NCI-H2196 (cell line): ENCODE measurements around the gene NRF1.

Experiments
- DNase-seq: peaks from one replicate; lab custom pipeline; 2025; ENCODE audit not compliant: unreplicated experiment; lab: John Stamatoyannopoulos, UW

The NRF1 gene

DNA sequence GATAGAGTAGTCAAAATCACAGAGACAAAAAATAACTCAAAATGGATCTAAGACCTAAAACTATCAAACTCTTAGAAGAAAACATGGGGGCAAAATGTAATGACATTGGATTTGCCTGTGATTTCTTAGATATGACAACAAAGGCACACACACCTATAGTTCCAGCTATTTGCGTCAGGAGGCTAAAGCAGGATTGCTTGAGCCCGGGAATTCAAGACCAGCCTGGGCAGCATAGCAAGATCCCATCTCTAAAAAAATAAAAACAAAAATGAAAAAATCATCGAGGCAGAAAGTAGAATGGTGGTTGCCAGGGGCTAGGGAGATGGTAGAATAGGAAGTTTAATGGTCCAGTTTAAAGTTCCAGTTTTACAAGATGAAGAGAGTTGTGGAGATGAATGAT, 113.3 kb downstream of the NRF1 start:
- no peak for DNase-seq

GRCh38 chr7:129728875-129729467, 117.5 kb downstream of the NRF1 start:
- no peak for DNase-seq

GRCh38 chr7:129729511-129729910, 118.0 kb downstream of the NRF1 start:
- DNase-seq = no peak

GRCh38 chr7:129730159-129730558, 118.6 kb downstream of the NRF1 start:
- no peak for DNase-seq

GRCh38 chr7:129734400-129734799, 122.9 kb downstream of the NRF1 start:
- DNase-seq = peak; percentile 4

GRCh38 chr7:129739427-129739826, 127.9 kb downstream of the NRF1 start:
- DNase-seq = peak; percentile 8

DNA sequence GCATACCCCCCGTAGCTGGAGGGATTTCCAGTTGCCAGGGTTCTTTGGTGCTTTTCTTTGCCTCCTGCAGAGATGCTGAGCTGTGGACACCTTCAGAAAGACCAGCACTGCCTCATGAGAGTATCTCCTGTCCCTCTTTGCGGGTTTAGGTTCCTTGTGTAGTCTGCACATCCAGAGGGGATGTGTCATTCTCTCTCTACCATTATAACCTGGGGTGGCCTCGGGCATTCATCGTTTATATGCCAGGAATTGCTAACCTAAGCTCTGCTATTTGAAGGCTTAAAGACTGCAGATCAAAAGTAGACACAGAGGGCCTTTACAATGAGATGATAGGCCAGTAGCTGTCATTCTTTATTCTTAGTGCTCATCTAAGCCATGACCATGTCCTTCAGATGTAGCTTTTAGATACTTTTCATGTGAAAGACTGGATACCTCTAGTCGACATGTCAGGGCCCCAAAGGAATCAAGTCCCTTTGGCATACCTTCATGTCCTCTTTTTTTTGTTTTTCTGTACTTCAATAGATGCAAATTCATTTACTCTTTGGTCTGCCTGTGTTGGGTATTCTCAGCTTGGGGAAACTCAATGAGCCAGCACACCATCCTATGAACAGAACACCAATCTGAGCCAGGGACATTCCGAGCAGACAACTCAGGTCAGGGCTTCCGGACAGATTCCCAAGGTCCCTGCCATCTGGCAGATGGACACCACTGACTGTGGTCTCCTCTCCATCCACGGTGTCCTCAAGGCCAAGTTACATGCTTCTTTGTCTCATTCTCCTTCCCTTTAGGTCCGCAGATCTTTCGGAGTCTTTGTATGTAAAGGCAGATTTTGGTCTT, 129.3 kb downstream of the NRF1 start:
- DNase-seq = no peak

GRCh38 chr7:129741743-129742213, 130.3 kb downstream of the NRF1 start:
- DNase-seq = peak; percentile 94

DNA sequence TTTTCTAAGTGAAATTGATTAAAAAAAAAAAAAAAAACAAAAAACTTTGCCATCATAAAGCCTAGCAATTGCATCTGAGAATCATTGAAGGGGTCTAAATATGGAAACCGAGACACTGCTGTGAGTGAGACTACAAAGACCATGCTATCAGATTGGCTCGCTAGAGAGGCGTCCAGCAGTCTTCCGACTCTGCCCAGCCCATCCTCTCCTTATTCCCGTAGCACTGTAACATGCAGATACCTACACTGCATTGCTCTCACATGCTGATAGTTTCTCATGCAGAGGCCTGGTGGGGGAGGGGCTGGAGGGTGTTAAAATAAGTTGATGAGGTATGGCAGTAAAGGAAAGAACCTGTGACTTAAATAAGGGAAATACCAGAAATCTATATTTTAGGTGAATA, 130.7 kb downstream of the NRF1 start:
- peak; percentile 12 for DNase-seq

- DNase-seq = no peak
Observed at GRCh38 chr7:129746857-129747529, 135.5 kb downstream of the NRF1 start.

DNA sequence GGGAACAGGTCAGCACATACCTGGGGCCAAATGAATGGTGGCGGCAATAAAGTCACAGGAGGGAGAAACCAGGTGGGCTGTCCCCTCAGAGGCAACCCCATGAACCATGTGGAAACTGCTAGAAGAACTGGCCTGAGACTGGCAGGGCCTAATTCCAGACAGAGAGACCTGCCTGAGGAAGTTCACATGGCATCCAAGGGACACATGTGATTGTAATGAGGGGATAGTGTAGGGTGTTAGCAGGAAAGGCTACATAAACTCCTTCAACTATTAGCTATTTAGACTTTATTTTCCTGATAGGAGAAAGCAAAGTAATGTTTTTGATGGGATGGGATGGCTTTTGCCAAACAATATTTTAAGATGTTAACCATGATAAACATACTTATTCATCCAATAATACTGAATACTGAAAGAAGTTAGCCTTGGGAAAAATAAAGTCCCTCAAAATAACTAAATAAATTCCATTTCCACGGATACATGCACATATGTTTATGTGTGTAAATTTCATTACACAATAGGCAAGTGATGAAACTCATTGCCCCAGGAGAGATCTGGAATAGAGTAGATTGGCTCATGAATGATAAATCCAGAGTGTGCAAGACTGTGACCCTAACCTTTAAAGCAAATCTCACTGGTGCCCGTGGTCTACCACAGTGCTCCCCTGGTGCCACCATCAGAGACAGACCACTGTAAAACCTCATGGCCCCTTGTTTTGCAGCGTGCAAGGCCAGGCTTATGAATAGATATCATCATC, 137.0 kb downstream of the NRF1 start:
- no peak for DNase-seq

GRCh38 chr7:129750091-129750490, 138.6 kb downstream of the NRF1 start:
- DNase-seq = no peak

GRCh38 chr7:129750501-129750900, 139.0 kb downstream of the NRF1 start:
- no peak for DNase-seq

GRCh38 chr7:129751916-129752315, 140.4 kb downstream of the NRF1 start:
- DNase-seq = no peak

DNA sequence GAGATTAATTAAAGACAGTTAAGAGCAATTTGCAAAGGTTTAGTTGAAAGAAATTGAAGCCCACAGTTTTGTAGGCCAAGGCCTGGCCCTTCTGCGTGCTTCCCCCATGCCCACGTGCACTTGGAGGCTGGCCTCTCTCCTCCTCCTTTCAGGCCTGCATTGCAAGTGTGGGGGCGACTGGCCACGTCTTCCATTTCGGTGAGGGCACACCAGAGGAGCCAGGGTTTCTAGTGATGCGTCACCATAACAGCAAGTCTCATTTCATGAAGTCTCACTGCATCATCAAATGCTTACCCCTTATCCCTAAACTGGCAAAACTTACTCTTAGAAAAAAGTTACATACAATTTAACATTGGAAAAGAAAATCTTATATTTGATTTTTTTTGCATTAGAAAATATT, 141.2 kb downstream of the NRF1 start:
- DNase-seq = no peak

GRCh38 chr7:129754406-129754805, 142.9 kb downstream of the NRF1 start:
- no peak for DNase-seq

- no peak for DNase-seq
Observed at GRCh38 chr7:129757991-129758390, 146.5 kb downstream of the NRF1 start.

DNA sequence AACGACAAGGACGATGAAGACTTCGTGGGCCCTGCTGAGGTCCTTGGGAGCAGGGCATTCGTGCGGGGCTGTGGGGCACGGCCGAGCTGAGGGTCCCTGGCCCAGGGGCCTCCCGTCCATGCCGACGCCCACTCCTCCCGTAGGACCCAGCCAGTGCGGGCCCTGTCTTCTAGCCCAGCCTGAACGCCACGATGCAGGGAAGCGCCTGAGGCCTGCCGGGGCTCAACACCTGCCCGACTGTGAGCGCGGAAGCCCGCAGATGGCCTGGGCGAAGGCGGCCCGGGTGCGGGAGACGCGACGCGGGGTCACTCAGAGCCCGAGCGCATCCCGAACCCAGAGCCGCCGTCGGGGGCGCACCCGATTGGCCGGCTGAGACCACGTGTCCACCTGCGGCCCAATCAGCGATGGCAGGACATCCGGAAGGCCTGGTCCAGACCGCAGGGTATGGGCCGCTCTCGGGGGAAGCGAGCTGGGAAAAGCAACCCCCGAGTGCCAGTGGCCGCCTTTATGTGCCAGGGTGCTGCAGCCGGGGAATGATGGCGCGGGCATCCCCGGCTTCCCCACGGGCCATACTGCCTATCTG, 151.0 kb downstream of the NRF1 start:
- no peak for DNase-seq

- DNase-seq = no peak
Observed at GRCh38 chr7:129764247-129765084, 152.9 kb downstream of the NRF1 start.

- no peak for DNase-seq
Observed at GRCh38 chr7:129765352-129765751, 153.8 kb downstream of the NRF1 start.
